ENCODE measurements around the gene BRPF3. TPM values are rescaled to one million over a fixed set of nuclear protein-coding genes. Genes with fewer than 3 reads are reported as not detected.
"Not testable (repeated sequence)": the region's sequence is repeated elsewhere in the genome, so short reads cannot be mapped to it uniquely, and the experiment has no call there.

BRPF3 gene
- total RNA-seq, 1 experiment from 2014 or later = 49.6 TPM

DNA sequence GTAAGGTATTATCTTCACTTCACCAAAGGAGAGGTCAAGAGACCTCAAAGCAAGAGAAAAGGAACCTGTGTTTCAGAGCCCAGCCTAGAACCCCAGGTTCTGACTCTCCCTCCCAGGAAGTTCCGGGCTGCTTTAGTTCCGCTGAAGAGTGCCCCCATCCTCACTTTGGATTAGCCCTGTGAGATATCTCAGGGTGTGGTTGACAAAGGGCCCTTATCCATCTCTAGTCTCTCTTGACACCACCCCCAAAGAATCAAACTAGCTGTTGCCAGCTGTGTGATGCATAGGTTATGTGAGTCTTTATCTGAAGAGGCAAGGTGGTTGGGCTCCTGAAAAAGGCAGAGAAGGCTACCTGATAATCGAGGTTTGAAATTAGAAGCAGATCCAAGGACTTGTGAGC is 20.6 kb downstream of the BRPF3 start:
- no peak overlapping the region for H3K27ac ChIP-seq (ENCODE audit: low read length)
- ATAC-seq (no peak), DNase-seq (ENCODE audit: low read depth, low spot score) (no peak)
- TF ChIP-seq TCF7L2 (IDR thresholded peaks at IDR 0.05; ENCODE audit: low read depth, low read length) (no peak), POLR2AphosphoS5 (IDR thresholded peaks at IDR 0.05; ENCODE audit: low read depth, low read length) (no peak), SIN3A (IDR thresholded peaks at IDR 0.05; ENCODE audit: borderline replicate concordance, insufficient read depth, low read depth, low read length) (no peak), CTCF (IDR thresholded peaks at IDR 0.05) (no peak)
- TF ChIP-seq, protein P1, sequence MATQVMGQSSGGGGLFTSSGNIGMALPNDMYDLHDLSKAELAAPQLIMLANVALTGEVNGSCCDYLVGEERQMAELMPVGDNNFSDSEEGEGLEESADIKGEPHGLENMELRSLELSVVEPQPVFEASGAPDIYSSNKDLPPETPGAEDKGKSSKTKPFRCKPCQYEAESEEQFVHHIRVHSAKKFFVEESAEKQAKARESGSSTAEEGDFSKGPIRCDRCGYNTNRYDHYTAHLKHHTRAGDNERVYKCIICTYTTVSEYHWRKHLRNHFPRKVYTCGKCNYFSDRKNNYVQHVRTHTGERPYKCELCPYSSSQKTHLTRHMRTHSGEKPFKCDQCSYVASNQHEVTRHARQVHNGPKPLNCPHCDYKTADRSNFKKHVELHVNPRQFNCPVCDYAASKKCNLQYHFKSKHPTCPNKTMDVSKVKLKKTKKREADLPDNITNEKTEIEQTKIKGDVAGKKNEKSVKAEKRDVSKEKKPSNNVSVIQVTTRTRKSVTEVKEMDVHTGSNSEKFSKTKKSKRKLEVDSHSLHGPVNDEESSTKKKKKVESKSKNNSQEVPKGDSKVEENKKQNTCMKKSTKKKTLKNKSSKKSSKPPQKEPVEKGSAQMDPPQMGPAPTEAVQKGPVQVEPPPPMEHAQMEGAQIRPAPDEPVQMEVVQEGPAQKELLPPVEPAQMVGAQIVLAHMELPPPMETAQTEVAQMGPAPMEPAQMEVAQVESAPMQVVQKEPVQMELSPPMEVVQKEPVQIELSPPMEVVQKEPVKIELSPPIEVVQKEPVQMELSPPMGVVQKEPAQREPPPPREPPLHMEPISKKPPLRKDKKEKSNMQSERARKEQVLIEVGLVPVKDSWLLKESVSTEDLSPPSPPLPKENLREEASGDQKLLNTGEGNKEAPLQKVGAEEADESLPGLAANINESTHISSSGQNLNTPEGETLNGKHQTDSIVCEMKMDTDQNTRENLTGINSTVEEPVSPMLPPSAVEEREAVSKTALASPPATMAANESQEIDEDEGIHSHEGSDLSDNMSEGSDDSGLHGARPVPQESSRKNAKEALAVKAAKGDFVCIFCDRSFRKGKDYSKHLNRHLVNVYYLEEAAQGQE (IDR thresholded peaks at IDR 0.05; ENCODE audit: insufficient read depth in 1 of 2, low read depth in 2 of 2, low read length in 1 of 2) = no peak
- ChIA-PET CTCF (no interaction called here), POLR2A (no interaction called here)
- BruUV-seq (replicated peaks) = no TSS peak
- no peaks in the 10 kb centered on the region for H3K27me3 ChIP-seq (ENCODE audit: control insufficient read depth, insufficient read depth, low read length)
- no peaks in the 10 kb centered on the region for H3K9me3 ChIP-seq (ENCODE audit: control insufficient read depth, insufficient read depth, low read depth, low read length)
- in situ Hi-C loops (cut with HindIII; ENCODE audit: low pct_unique_long_range_greater_than_20kb, low sequenced_read_pairs) = no loop called here
- H3K36me3 ChIP-seq (ENCODE audit: control insufficient read depth, insufficient read depth, low read length) = peaks cover 31% of the 10 kb centered on the region
- no peak overlapping the region for H3K4me3 ChIP-seq (ENCODE audit: low read depth in 2 of 2, low read length in 2 of 2)
- intact Hi-C loops (cut with micrococcal nuclease; ENCODE audit: unreplicated experiment) = no loop called here
- H3K4me1 ChIP-seq (ENCODE audit: control insufficient read depth, insufficient read depth, low read length) = no peaks in the 10 kb centered on the region

- H3K27ac ChIP-seq (ENCODE audit: low read length) = no peak overlapping the region
- peaks cover 35% of the 10 kb centered on the region for H3K36me3 ChIP-seq (ENCODE audit: control insufficient read depth, insufficient read depth, low read length)
- H3K4me3 ChIP-seq (ENCODE audit: low read depth in 2 of 2, low read length in 2 of 2) = no peak overlapping the region
- no peaks in the 10 kb centered on the region for H3K27me3 ChIP-seq (ENCODE audit: control insufficient read depth, insufficient read depth, low read length)
- H3K4me1 ChIP-seq (ENCODE audit: control insufficient read depth, insufficient read depth, low read length) = no peaks in the 10 kb centered on the region
- ATAC-seq (no peak), DNase-seq (ENCODE audit: low read depth, low spot score) (no peak)
- intact Hi-C loops (cut with micrococcal nuclease; ENCODE audit: unreplicated experiment) (no loop called here), in situ Hi-C loops (cut with HindIII; ENCODE audit: low pct_unique_long_range_greater_than_20kb, low sequenced_read_pairs) (no loop called here)
- no peaks in the 10 kb centered on the region for H3K9me3 ChIP-seq (ENCODE audit: control insufficient read depth, insufficient read depth, low read depth, low read length)
- ChIA-PET POLR2A (no interaction called here), CTCF (no interaction called here)
- TF ChIP-seq POLR2AphosphoS5 (IDR thresholded peaks at IDR 0.05; ENCODE audit: low read depth, low read length) (no peak), TCF7L2 (IDR thresholded peaks at IDR 0.05; ENCODE audit: low read depth, low read length) (no peak), SIN3A (IDR thresholded peaks at IDR 0.05; ENCODE audit: borderline replicate concordance, insufficient read depth, low read depth, low read length) (no peak), CTCF (IDR thresholded peaks at IDR 0.05) (no peak)
- TF ChIP-seq, protein P1 (IDR thresholded peaks at IDR 0.05; ENCODE audit: insufficient read depth in 1 of 2, low read depth in 2 of 2, low read length in 1 of 2) = no peak
- no TSS peak for BruUV-seq (replicated peaks)
Observed at GRCh38 chr6:36217946-36218345, 21.4 kb downstream of the BRPF3 start.

- POLR2A ChIA-PET; H3K27ac ChIP-seq (ENCODE audit: low read length); H3K27me3 ChIP-seq (ENCODE audit: control insufficient read depth, insufficient read depth, low read length); CTCF ChIA-PET; DNase-seq (ENCODE audit: low read depth, low spot score); in situ Hi-C loops (cut with HindIII; ENCODE audit: low pct_unique_long_range_greater_than_20kb, low sequenced_read_pairs); intact Hi-C loops (cut with micrococcal nuclease; ENCODE audit: unreplicated experiment); H3K9me3 ChIP-seq (ENCODE audit: control insufficient read depth, insufficient read depth, low read depth, low read length); H3K4me3 ChIP-seq (ENCODE audit: low read depth in 2 of 2, low read length in 2 of 2); H3K4me1 ChIP-seq (ENCODE audit: control insufficient read depth, insufficient read depth, low read length); BruUV-seq (replicated peaks); ATAC-seq: not testable (repeated sequence)
- H3K36me3 ChIP-seq (ENCODE audit: control insufficient read depth, insufficient read depth, low read length) = peaks cover 39% of the 10 kb centered on the region
Observed at GRCh38 chr6:36218516-36218915, 22.0 kb downstream of the BRPF3 start.

All from Panc1 (cell line).